ENCODE measurements around the gene RAPGEF4. TPM values are rescaled to one million over a fixed set of nuclear protein-coding genes. Genes with fewer than 3 reads are reported as not detected.

Gene RAPGEF4
- total RNA-seq, 4 donors from 2014 or later: 16.1 to 26.2 (median 21.3) TPM

GRCh38 chr2:172893111-172893510, 157.5 kb downstream of the RAPGEF4 start:
- intact Hi-C loops (cut with DNase I; ENCODE audit: low total_unique reads): no loop called here
- no peaks in the 10 kb centered on the region for H3K9me3 ChIP-seq
- H3K36me3 ChIP-seq: no peaks in the 10 kb centered on the region
- H3K4me1 ChIP-seq: no peaks in the 10 kb centered on the region
- TF ChIP-seq POLR2A (IDR thresholded peaks at IDR 0.05) (no peak), CTCF (IDR thresholded peaks at IDR 0.05) (no peak)
- H3K4me3 ChIP-seq: no peak overlapping the region
- no peak for DNase-seq
- H3K27me3 ChIP-seq: no peaks in the 10 kb centered on the region
- H3K27ac ChIP-seq: no peak overlapping the region

- no peaks in the 10 kb centered on the region for H3K36me3 ChIP-seq
- intact Hi-C loops (cut with DNase I; ENCODE audit: low total_unique reads): no loop called here
- no peaks in the 10 kb centered on the region for H3K27me3 ChIP-seq
- H3K4me3 ChIP-seq: no peak overlapping the region
- no peak for TF ChIP-seq CTCF (IDR thresholded peaks at IDR 0.05)
- TF ChIP-seq POLR2A (IDR thresholded peaks at IDR 0.05): no peak
- DNase-seq: no peak
- no peak overlapping the region for H3K27ac ChIP-seq
- H3K9me3 ChIP-seq: no peaks in the 10 kb centered on the region
- H3K4me1 ChIP-seq: no peaks in the 10 kb centered on the region
These were observed 158.0 kb downstream of the RAPGEF4 start for GRCh38 chr2:172893671-172894070.

DNA sequence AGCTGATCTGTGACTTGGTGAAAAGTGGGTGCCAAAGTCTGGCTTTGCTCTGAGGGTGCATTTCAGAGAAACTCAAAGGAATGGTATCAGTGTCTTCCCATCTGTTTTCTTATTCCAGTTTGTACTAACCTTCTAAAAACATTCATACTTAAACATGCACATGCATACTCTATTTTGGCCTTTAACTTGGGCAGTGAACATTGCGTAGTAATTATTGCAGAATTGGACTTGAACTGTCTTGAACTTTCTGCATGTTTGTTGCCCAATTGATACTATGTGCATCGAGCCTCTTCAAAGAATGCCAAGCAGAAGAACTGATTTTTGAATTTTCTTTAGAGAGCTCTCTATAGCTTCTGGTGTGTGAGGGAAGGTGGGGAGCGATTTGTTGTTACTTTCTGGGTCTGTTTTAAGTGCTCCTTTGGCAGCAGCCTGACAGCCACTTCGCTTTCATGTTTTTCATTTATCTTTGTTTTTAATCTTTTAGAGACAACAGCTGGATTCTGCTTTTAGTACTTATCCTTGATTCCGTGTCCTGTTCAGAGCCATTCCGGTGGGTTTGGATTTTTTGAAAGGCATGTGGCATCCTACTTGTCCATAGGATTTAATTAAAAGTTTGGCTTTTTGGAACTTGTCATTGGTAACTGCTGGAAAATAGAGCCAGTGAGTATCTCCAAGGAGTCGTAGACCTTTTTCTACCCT, 159.2 kb downstream of the RAPGEF4 start:
- no peak overlapping the region for H3K4me3 ChIP-seq
- intact Hi-C loops (cut with DNase I; ENCODE audit: low total_unique reads): no loop called here
- TF ChIP-seq CTCF (IDR thresholded peaks at IDR 0.05) (no peak), POLR2A (IDR thresholded peaks at IDR 0.05) (no peak)

GRCh38 chr2:172896661-172897081, 161.0 kb downstream of the RAPGEF4 start:
- H3K27me3 ChIP-seq: no peaks in the 10 kb centered on the region
- no peak overlapping the region for H3K4me3 ChIP-seq
- H3K36me3 ChIP-seq: no peaks in the 10 kb centered on the region
- no peaks in the 10 kb centered on the region for H3K9me3 ChIP-seq
- no peaks in the 10 kb centered on the region for H3K4me1 ChIP-seq
- intact Hi-C loops (cut with DNase I; ENCODE audit: low total_unique reads): no loop called here
- no peak for DNase-seq
- TF ChIP-seq POLR2A (IDR thresholded peaks at IDR 0.05) (no peak), CTCF (IDR thresholded peaks at IDR 0.05) (no peak)
- H3K27ac ChIP-seq: no peak overlapping the region

More for the DNA sequence above, 159.2 kb downstream of the RAPGEF4 start:
- Histone ChIP-seq H3K27ac (no peak overlapping the region), H3K27me3 (no peaks in the 10 kb centered on the region), H3K4me1 (no peaks in the 10 kb centered on the region), H3K36me3 (no peaks in the 10 kb centered on the region), H3K9me3 (no peaks in the 10 kb centered on the region)
- DNase-seq: no peak

GRCh38 chr2:172900871-172901270, 165.2 kb downstream of the RAPGEF4 start:
- no peak overlapping the region for H3K27ac ChIP-seq
- no peak for TF ChIP-seq CTCF (IDR thresholded peaks at IDR 0.05)
- TF ChIP-seq POLR2A (IDR thresholded peaks at IDR 0.05): no peak
- intact Hi-C loops (cut with DNase I; ENCODE audit: low total_unique reads): no loop called here

More at GRCh38 chr2:172900871-172901270, 165.2 kb downstream of the RAPGEF4 start:
- H3K36me3 ChIP-seq: no peaks in the 10 kb centered on the region
- no peak overlapping the region for H3K4me3 ChIP-seq
- H3K9me3 ChIP-seq: no peaks in the 10 kb centered on the region
- no peak for DNase-seq
- H3K4me1 ChIP-seq: no peaks in the 10 kb centered on the region
- no peaks in the 10 kb centered on the region for H3K27me3 ChIP-seq
